K562 (cell line): ENCODE results near the gene ATXN1. TPM values are rescaled to one million over a fixed set of nuclear protein-coding genes. Genes with fewer than 3 reads are reported as not detected.

Experiments used
- ATAC-seq: fragments of 200-7000 bp; cut with Tn5 transposase; 3 replicates; pipeline ENCODE4 v1.9.1; 2020; ENCODE audit warnings: moderate library complexity
- BruUV-seq: library from RNA; stranded (reverse); fragments of 400-500 nt; replicated peaks from 2 replicates; lab custom pipeline; 2021; lab: Mats Ljungman, UMichigan
- CTCF ChIA-PET: fragments of 300-600 bp; formaldehyde crosslinking; extraction: SDS; loops from one replicate; lab custom pipeline; 2021; ENCODE audit warnings: low intra/inter-chr PET ratio; lab: Yijun Ruan, JAX
- POLR2A ChIA-PET: fragments of 300-600, 350-650 bp; sonication (Branson Sonifier 250); formaldehyde crosslinking; extraction: SDS; loops from one replicate; lab custom pipeline; 2021; ENCODE audit warnings: antibody characterized with exemption, inconsistent platforms; lab: Yijun Ruan, JAX
- DNase-seq, 4 experiments: peaks; one replicate each; pipeline versions ENCODE4 v3.0.0 to v3.0.0-alpha.2; 2011 to 2018; ENCODE audit warnings: low spot score in 3 of 4, mixed read lengths in 3 of 4; ENCODE audit errors: extremely low read depth in 1 of 4
- FAIRE-seq: peaks from 2 replicates; lab custom pipeline; 2011; peaks lifted over from hg19 to GRCh38; lab: Jason Lieb, UNC
- H2AFZ ChIP-seq: 2 replicates; pipeline ENCODE4 v1.6.0; 2011; ENCODE audit warnings: low read depth, low read length, control low read depth, inconsistent platforms
- H3K27ac ChIP-seq: fragments of 200-600 bp; 3 replicates; pipeline ENCODE4 v1.8.0; 2011; ENCODE audit warnings: low read depth, mild to moderate bottlenecking, control low read depth, inconsistent platforms, low read length, moderate library complexity, mixed read lengths; ENCODE audit errors: extremely low read depth
- H3K27me3 ChIP-seq, 2 experiments: fragments of 300-600 bp in 1 of 2; 2 replicates in 1 of 2; 3 replicates in 1 of 2; pipeline versions ENCODE4 v1.6.0 to v1.8.0; 2011; ENCODE audit warnings: inconsistent platforms in 2 of 2, low read length in 2 of 2, mild to moderate bottlenecking in 1 of 2, mixed read lengths in 1 of 2, moderate library complexity in 1 of 2; ENCODE audit not compliant: control insufficient read depth in 2 of 2, insufficient read depth in 2 of 2
- H3K36me3 ChIP-seq: fragments of 300-600 bp; 3 replicates; pipeline ENCODE4 v1.8.0; 2011; ENCODE audit warnings: mild to moderate bottlenecking, low read length, inconsistent platforms; ENCODE audit not compliant: control insufficient read depth, insufficient read depth
- H3K4me1 ChIP-seq, 2 experiments: fragments of 200-600 bp in 1 of 2; replicated peaks in 1 of 2; 2 replicates in 1 of 2; 3 replicates in 1 of 2; pipeline versions ENCODE4 v1.5.1 to v1.8.0; 2011; ENCODE audit warnings: inconsistent platforms in 2 of 2, low read length in 2 of 2, mild to moderate bottlenecking in 1 of 2, mixed read lengths in 1 of 2, moderate library complexity in 1 of 2; ENCODE audit not compliant: control insufficient read depth in 2 of 2, insufficient read depth in 2 of 2
- H3K4me2 ChIP-seq: 2 replicates; pipeline ENCODE4 v1.6.1; 2011; ENCODE audit warnings: low read length, control low read depth, inconsistent platforms, mixed read lengths; ENCODE audit not compliant: insufficient read depth
- H3K4me3 ChIP-seq: fragments of 200-600 bp; sonication (generic), shearing (Covaris generic); 2 replicates; pipeline ENCODE4 v1.5.1; 2016; ENCODE audit warnings: control low read depth, inconsistent platforms
- H3K79me2 ChIP-seq: fragments of 200-600 bp; 3 replicates; pipeline ENCODE4 v1.8.0; 2011; ENCODE audit warnings: low read length, inconsistent platforms; ENCODE audit not compliant: control insufficient read depth, insufficient read depth
- H3K9ac ChIP-seq, 2 experiments: 2 replicates each; pipeline versions ENCODE4 v1.6.0 to v1.6.1; 2011; ENCODE audit warnings: low read depth in 2 of 2, low read length in 2 of 2, control low read depth in 1 of 2, inconsistent platforms in 1 of 2, mild to moderate bottlenecking in 1 of 2, mixed read lengths in 1 of 2; ENCODE audit not compliant: insufficient read depth in 1 of 2
- H3K9me1 ChIP-seq: one replicate; pipeline ENCODE4 v1.6.0; 2011; ENCODE audit warnings: inconsistent platforms, mild to moderate bottlenecking, low read length, moderate library complexity; ENCODE audit not compliant: control insufficient read depth, insufficient read depth
- H3K9me3 ChIP-seq: replicated peaks from 2 replicates; pipeline ENCODE4 v1.5.1; 2011; ENCODE audit warnings: low read depth, low read length, inconsistent platforms; ENCODE audit not compliant: control insufficient read depth, insufficient read depth
- H4K20me1 ChIP-seq: replicated peaks from 2 replicates; pipeline ENCODE4 v1.6.1; 2011; ENCODE audit warnings: low read length, inconsistent platforms, mixed read lengths; ENCODE audit not compliant: control insufficient read depth, insufficient read depth
- CEBPG ChIP-seq, 3 experiments: fragments of 200-800 bp in 1 of 3; sonication (Bioruptor generic) in 1 of 3; sonication (generic) in 1 of 3; formaldehyde crosslinking in 1 of 3; IDR thresholded peaks in 2 of 3; conservative IDR thresholded peaks in 1 of 3; 2 replicates each; pipeline versions ENCODE4 v1.6.1 to v1.8.0; 2016 to 2022; ENCODE audit warnings: missing compliant biosample characterization in 2 of 3, missing genetic modification characterization in 2 of 3, mild to moderate bottlenecking in 1 of 3, missing genetic modification reagents in 1 of 3
- PHF21A ChIP-seq: fragments of 450-650 bp; IDR thresholded peaks from 2 replicates; pipeline ENCODE4 v1.6.1; 2017; ENCODE audit warnings: low read depth, borderline replicate concordance
- PKNOX1 ChIP-seq: fragments of 450-650 bp; IDR thresholded peaks from 2 replicates; pipeline ENCODE4 v1.6.1; 2016
- SRSF9 ChIP-seq: fragments of 200-400 bp; formaldehyde crosslinking; IDR thresholded peaks from 2 replicates; pipeline ENCODE4 v1.6.1; 2017; ENCODE audit warnings: low read depth, low read length, borderline replicate concordance
- WGBS: fragments of 100-300 bp; shearing (Covaris generic); methylation state at CpG from one replicate; pipeline ENCODE4 v1.1.6; 2016; ENCODE audit warnings: low coverage, mixed read lengths; ENCODE audit not compliant: insufficient coverage; ENCODE audit errors: missing lambda C conversion rate; 5-methylcytosine and 5-hydroxymethylcytosine counted together
- in situ Hi-C: fragments of 300-500 bp; cut with MboI; formaldehyde crosslinking; loops from 4 replicates; pipeline ENCODE4 v1.15.0; 2018; ENCODE audit warnings: inconsistent platforms, mixed read lengths
- intact Hi-C: fragments of 100-400 bp; cut with micrococcal nuclease; formaldehyde crosslinking; loops from 2 replicates; pipeline ENCODE4 v1.14.2; 2022
- polyA plus RNA-seq, 8 experiments: library from polyadenylated mRNA; depleted of rRNA in 4 of 8; stranded (reverse) in 5 of 8; unstranded in 3 of 8; fragments of >200 nt; fragmentation: Nextera tagmentation in 2 of 8; fragmentation: Illumina TruSeq in 1 of 8; extraction: Ambion mirVana in 2 of 8; extraction: Trizol in 1 of 8; gene quantifications; 2 replicates each; pipeline versions ENCODE4 v1.2.1 to v1.2.3, GENCODE V29; 2011 to 2014; ENCODE audit warnings: inconsistent platforms in 1 of 8, missing spikeins in 1 of 8
- total RNA-seq, 7 experiments: library from RNA; depleted of rRNA in 6 of 7; stranded (reverse); fragments of >200 nt in 6 of 7; fragmentation: Illumina TruSeq in 2 of 7; extraction: Trizol in 2 of 7; gene quantifications; 2 replicates each; pipeline versions ENCODE4 v1.2.1 to v1.2.3, GENCODE V29; 2011 to 2021; ENCODE audit warnings: low replicate concordance in 1 of 7
- TF ChIP-seq, protein P1 (sequence below): fragments of 450-650 bp; IDR thresholded peaks from 2 replicates; pipeline ENCODE4 v1.6.1; 2016; ENCODE audit warnings: low read depth

The ATXN1 gene
- total and polyA plus RNA-seq, 9 of the 15 experiments (the other 6 are each of a cell fraction or from before 2014, with no cell fraction given) = under 0.01 to 1.2 (median 0.58) TPM

DNA sequence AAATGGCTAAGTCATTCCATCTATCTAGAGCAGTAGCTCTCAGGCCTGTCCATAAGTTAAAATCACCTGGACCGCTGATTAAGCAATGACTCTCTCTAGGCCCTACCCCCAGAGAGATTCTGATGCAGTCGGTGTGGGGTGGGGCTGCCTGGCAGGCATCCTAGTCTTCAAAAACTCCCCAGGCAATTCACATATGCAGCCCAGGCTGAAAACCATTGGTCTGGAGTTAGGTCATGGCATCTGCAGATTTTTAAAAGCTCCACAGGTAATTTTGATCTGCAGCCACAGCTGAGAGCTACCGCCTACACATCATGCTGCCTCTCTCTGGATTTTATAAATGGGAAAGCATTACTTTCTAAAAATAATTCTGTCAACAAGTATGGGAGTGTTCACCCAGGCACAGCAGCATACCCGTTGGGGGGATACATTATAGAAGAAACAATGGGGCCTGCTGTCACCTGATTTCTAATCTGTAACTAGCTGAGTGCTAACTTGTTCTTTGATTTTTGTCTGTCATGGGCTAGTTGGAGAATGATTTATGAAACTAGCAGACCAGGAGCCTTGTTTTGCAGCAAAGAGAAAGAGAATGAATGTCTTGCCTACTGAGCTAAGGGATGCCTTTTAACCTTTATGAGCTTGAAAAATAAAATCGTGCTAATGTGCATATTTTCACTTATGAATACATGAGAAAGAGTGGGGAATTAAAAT is 44.1 kb upstream of the ATXN1 start:
- H3K4me3 ChIP-seq = no peak overlapping the region
- no peaks in the 10 kb centered on the region for H3K36me3 ChIP-seq
- in situ Hi-C loops = no loop called here
- no peak overlapping the region for H3K4me2 ChIP-seq
- ATAC-seq = peak; percentile 42; the same call in 2 of the 3 replicates
- no peak overlapping the region for H3K9ac ChIP-seq
- TF ChIP-seq CEBPG (CRISPR knock-in tag; IDR thresholded peaks at IDR 0.05) (no peak), CEBPG (tag; conservative IDR thresholded peaks at IDR 0.05 in 1 of 2, IDR thresholded peaks at IDR 0.05 in 1 of 2) (0 out of 4 replicates have a peak, but pooled peaks of 1 of the 2 experiments have one; percentile 5), PKNOX1 (0 out of 2 replicates have a peak, but pooled peaks have one; percentile 12), PHF21A (no peak), SRSF9 (no peak)
- TF ChIP-seq, protein P1, sequence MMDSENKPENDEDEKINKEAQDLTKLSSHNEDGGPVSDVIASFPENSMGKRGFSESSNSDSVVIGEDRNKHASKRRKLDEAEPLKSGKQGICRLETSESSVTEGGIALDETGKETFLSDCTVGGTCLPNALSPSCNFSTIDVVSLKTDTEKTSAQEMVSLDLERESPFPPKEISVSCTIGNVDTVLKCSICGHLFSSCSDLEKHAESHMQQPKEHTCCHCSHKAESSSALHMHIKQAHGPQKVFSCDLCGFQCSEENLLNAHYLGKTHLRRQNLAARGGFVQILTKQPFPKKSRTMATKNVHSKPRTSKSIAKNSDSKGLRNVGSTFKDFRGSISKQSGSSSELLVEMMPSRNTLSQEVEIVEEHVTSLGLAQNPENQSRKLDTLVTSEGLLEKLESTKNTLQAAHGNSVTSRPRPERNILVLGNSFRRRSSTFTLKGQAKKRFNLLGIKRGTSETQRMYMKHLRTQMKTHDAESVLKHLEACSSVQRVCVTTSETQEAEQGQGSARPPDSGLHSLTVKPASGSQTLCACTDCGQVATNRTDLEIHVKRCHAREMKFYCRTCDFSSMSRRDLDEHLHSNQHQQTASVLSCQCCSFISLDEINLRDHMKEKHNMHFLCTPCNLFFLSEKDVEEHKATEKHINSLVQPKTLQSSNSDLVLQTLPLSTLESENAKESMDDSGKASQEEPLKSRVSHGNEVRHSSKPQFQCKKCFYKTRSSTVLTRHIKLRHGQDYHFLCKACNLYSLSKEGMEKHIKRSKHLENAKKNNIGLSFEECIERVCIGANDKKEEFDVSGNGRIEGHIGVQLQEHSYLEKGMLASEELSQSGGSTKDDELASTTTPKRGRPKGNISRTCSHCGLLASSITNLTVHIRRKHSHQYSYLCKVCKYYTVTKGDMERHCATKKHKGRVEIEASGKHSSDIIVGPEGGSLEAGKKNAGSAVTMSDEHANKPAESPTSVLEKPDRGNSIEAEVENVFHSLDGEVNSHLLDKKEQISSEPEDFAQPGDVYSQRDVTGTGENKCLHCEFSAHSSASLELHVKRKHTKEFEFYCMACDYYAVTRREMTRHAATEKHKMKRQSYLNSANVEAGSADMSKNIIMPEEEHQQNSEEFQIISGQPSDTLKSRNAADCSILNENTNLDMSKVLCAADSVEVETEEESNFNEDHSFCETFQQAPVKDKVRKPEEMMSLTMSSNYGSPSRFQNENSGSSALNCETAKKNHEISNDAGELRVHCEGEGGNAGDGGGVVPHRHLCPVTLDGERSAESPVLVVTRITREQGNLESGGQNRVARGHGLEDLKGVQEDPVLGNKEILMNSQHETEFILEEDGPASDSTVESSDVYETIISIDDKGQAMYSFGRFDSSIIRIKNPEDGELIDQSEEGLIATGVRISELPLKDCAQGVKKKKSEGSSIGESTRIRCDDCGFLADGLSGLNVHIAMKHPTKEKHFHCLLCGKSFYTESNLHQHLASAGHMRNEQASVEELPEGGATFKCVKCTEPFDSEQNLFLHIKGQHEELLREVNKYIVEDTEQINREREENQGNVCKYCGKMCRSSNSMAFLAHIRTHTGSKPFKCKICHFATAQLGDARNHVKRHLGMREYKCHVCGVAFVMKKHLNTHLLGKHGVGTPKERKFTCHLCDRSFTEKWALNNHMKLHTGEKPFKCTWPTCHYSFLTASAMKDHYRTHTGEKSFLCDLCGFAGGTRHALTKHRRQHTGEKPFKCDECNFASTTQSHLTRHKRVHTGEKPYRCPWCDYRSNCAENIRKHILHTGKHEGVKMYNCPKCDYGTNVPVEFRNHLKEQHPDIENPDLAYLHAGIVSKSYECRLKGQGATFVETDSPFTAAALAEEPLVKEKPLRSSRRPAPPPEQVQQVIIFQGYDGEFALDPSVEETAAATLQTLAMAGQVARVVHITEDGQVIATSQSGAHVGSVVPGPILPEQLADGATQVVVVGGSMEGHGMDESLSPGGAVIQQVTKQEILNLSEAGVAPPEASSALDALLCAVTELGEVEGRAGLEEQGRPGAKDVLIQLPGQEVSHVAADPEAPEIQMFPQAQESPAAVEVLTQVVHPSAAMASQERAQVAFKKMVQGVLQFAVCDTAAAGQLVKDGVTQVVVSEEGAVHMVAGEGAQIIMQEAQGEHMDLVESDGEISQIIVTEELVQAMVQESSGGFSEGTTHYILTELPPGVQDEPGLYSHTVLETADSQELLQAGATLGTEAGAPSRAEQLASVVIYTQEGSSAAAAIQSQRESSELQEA = no peak
- TF ChIP-seq, all 486 proteins: peak for 2
- no peak for FAIRE-seq
- CTCF ChIA-PET = no interaction called here
- Histone ChIP-seq H3K4me1 (no peaks in the 10 kb centered on the region), H3K27me3 (peaks cover 10 to 11% of the 10 kb centered on the region in 2 experiments), H3K27ac (no peak overlapping the region), H3K9me3 (no peaks in the 10 kb centered on the region), H2AFZ (no peak overlapping the region), H3K79me2 (no peaks in the 10 kb centered on the region), H4K20me1 (no peaks in the 10 kb centered on the region), H3K9me1 (no peaks in the 10 kb centered on the region)
- no TSS peak for BruUV-seq
- intact Hi-C loops = no loop called here
- no peak for DNase-seq
- POLR2A ChIA-PET = interaction anchor here (0.8 to 2.8 kb wide), 2 partner anchors 8 to 24 kb away, joined by 3 to 7 read pairs; no protein-coding TSS in a partner anchor
- WGBS = 2% methylated on average over 5 of the region's 5 CpGs
